HL-60 (cell line): ENCODE measurements around the gene NR2F1-AS1.
"Not testable (repeated sequence)": the region's sequence is repeated elsewhere in the genome, so short reads cannot be mapped to it uniquely, and the experiment has no call there.

ENCODE experiments used
- DNase-seq, 2 experiments: peaks; one replicate each; pipeline ENCODE4 v3.0.0-alpha.2; 2010 to 2020; ENCODE audit warnings: low read depth in 1 of 2, low spot score in 1 of 2
- H3K27ac ChIP-seq: fragments of 250-450 bp; sonication (Bioruptor Pico); replicated peaks from 2 replicates; pipeline ENCODE4 v1.5.1; 2020; ENCODE audit warnings: mild to moderate bottlenecking, moderate library complexity
- H3K27me3 ChIP-seq: fragments of 250-450 bp; sonication (Bioruptor Pico); 2 replicates; pipeline ENCODE4 v1.5.1; 2021; ENCODE audit warnings: mild to moderate bottlenecking, moderate library complexity; ENCODE audit not compliant: insufficient read depth, poor library complexity, severe bottlenecking
- H3K4me3 ChIP-seq: replicated peaks from 2 replicates; pipeline ENCODE4 v1.5.1; 2011; ENCODE audit warnings: mild to moderate bottlenecking, control low read depth, low read length; ENCODE audit not compliant: insufficient read depth
- CTCF ChIP-seq: IDR thresholded peaks from one replicate; pipeline ENCODE4 v1.5.1; 2011; ENCODE audit warnings: low read length, control low read depth, inconsistent platforms; ENCODE audit not compliant: insufficient read depth
- GABPA ChIP-seq: IDR thresholded peaks from 2 replicates; pipeline ENCODE4 v1.6.1; 2012; ENCODE audit warnings: low read depth
- POLR2AphosphoS5 ChIP-seq: IDR thresholded peaks from 2 replicates; pipeline ENCODE4 v1.6.1; 2012; ENCODE audit warnings: low read depth
- REST ChIP-seq: IDR thresholded peaks from 2 replicates; pipeline ENCODE4 v1.6.1; 2012; ENCODE audit warnings: low read depth; ENCODE audit not compliant: insufficient replicate concordance
- SPI1 ChIP-seq: IDR thresholded peaks from 2 replicates; pipeline ENCODE4 v1.6.1; 2012; ENCODE audit warnings: low read depth, mild to moderate bottlenecking, borderline replicate concordance

NR2F1-AS1 gene

DNA sequence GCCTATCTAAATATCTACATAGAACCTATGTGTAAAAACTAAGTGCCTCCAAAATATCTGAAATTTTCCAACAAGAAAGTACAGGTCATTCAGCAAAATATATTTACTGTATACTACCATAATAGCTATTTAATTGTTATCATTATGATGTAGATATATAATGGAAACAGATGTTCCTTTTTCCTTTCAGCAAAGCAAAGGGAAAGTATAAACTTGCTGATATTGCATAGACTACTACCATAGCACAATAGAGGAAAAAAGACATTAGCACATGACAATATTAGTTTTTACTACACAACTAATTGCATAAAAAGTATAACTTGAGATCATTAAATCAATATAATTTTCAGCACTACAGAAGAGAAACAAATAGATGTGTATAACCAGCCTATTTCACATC is 14.9 kb downstream of the NR2F1-AS1 start:
- no peak for TF ChIP-seq CTCF
- TF ChIP-seq POLR2AphosphoS5, result no peak
- no peak for TF ChIP-seq SPI1
- no peak for TF ChIP-seq REST
- TF ChIP-seq GABPA, result no peak
- no peak overlapping the region for H3K27ac ChIP-seq
- no peak overlapping the region for H3K4me3 ChIP-seq
- DNase-seq, result no peak
- H3K27me3 ChIP-seq, result peaks cover 6% of the 10 kb centered on the region

GRCh38 chr5:93557021-93557604 is 23.9 kb downstream of the NR2F1-AS1 start:
- no peak overlapping the region for H3K4me3 ChIP-seq
- H3K27ac ChIP-seq, result no peak overlapping the region
- DNase-seq, result no peak
- H3K27me3 ChIP-seq, result no peaks in the 10 kb centered on the region
- TF ChIP-seq GABPA (no peak), REST (no peak), SPI1 (no peak), CTCF (no peak), POLR2AphosphoS5 (no peak)

DNA sequence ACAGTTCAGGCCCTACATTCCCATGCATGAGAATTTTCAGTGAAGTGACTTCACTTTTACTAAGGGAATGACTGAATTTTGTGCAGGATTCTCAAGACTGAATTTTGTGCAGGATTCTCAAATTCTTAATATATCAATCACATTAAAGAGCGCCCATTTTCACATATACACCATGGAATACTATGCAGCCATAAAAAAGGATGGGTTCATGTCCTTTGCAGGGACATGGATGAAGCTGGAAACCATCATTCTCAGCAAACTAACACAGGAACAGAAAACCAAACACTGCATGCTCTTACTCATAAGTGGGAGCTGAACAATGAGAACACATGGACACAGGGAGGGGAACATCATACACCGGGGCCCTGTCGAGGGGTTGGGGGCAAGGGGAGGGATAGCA is 31.4 kb downstream of the NR2F1-AS1 start:
- not testable (repeated sequence) for H3K27me3 ChIP-seq, DNase-seq

GRCh38 chr5:93545872-93546271 is 35.1 kb downstream of the NR2F1-AS1 start:
- DNase-seq, result no peak
- no peak overlapping the region for H3K27ac ChIP-seq
- no peak for TF ChIP-seq GABPA
- H3K27me3 ChIP-seq, result no peaks in the 10 kb centered on the region
- H3K4me3 ChIP-seq, result no peak overlapping the region

More for the DNA sequence above, 31.4 kb downstream of the NR2F1-AS1 start:
- H3K27ac ChIP-seq, H3K4me3 ChIP-seq: not testable (repeated sequence)

DNA sequence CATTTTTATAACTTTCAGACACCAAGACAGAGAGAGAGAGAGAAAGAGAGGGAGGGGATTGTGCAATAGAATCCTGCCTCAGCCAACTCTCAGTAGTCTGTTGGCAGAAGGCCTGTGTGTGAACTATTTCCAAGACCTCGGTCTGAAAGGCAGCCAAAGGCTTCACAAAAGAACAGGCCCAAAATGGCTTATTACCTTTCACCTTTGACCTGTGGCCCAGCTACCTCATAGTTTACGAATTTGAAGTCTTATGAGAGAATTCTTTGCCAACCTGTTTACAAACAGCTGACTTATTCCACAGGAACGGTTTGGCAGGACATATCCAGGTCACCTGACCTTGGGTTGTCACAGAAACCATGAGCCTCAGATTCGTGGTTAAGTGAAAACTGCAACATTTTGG is 48.6 kb downstream of the NR2F1-AS1 start:
- Histone ChIP-seq H3K4me3 (no peak overlapping the region), H3K27me3 (no peaks in the 10 kb centered on the region), H3K27ac (no peak overlapping the region)
- no peak for DNase-seq
- no peak for TF ChIP-seq POLR2AphosphoS5

DNA sequence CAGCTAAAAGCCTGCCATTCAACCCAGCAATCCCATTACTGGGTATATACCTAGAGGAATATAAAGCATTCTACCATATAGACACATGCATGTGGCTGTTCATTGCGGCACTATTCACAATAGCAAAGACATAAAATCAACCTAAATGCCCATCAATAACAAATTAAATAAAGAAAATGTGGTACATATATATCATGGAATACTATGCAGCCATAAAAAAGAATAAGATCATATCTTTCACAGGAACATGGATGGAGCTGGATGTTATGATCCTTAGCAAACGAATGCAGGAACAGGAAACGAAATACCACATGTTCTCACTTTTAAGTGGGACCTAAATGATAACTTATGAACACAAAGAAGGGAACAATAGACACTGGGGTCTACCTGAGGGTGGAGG is 59.2 kb downstream of the NR2F1-AS1 start:
- DNase-seq, H3K27me3 ChIP-seq, H3K4me3 ChIP-seq, H3K27ac ChIP-seq: not testable (repeated sequence)
